SK-N-SH treated with all-trans-retinoic acid at 6 μM for 48 hours (cell line): ENCODE results near the gene PCID2.

ENCODE experiments used
- OSR1 ChIP-seq: fragments of 250-450 bp; sonication (Bioruptor Pico); IDR thresholded peaks from 2 replicates; pipeline ENCODE4 v1.8.0; 2022; ENCODE audit warnings: moderate library complexity, mild to moderate bottlenecking, inconsistent platforms
- RARB ChIP-seq: fragments of 250-450 bp; sonication (Bioruptor Pico); IDR thresholded peaks from 2 replicates; pipeline ENCODE4 v1.8.0; 2021; ENCODE audit warnings: mild to moderate bottlenecking, moderate library complexity
- TCF4 ChIP-seq: fragments of 250-450 bp; sonication (Bioruptor Pico); IDR thresholded peaks from 2 replicates; pipeline ENCODE4 v1.8.0; 2021; ENCODE audit warnings: mild to moderate bottlenecking, moderate library complexity, borderline replicate concordance
- ZFP3 ChIP-seq: fragments of 250-450 bp; sonication (Bioruptor Pico); IDR thresholded peaks from 2 replicates; pipeline ENCODE4 v1.5.0; 2020; ENCODE audit warnings: mild to moderate bottlenecking, moderate library complexity
- ZFP30 ChIP-seq: fragments of 450-650 bp; formaldehyde crosslinking; IDR thresholded peaks from 2 replicates; pipeline ENCODE4 v1.5.0; 2022; ENCODE audit warnings: mild to moderate bottlenecking, moderate library complexity
- ZNF70 ChIP-seq: fragments of 450-650 bp; formaldehyde crosslinking; IDR thresholded peaks from 2 replicates; pipeline ENCODE4 v1.5.0; 2020; ENCODE audit warnings: mild to moderate bottlenecking, moderate library complexity
- TF ChIP-seq, protein P1 (sequence below): fragments of 250-450 bp; sonication (Bioruptor Pico); IDR thresholded peaks from 2 replicates; pipeline ENCODE4 v1.8.0; 2020; ENCODE audit warnings: mild to moderate bottlenecking, moderate library complexity, borderline replicate concordance

- TF ChIP-seq OSR1 (CRISPR knock-in tag) (no peak), ZNF70 (CRISPR knock-in tag) (no peak), TCF4 (no peak), ZFP30 (CRISPR knock-in tag) (no peak), RARB (CRISPR knock-in tag) (no peak), ZFP3 (no peak)
- TF ChIP-seq, protein P1, sequence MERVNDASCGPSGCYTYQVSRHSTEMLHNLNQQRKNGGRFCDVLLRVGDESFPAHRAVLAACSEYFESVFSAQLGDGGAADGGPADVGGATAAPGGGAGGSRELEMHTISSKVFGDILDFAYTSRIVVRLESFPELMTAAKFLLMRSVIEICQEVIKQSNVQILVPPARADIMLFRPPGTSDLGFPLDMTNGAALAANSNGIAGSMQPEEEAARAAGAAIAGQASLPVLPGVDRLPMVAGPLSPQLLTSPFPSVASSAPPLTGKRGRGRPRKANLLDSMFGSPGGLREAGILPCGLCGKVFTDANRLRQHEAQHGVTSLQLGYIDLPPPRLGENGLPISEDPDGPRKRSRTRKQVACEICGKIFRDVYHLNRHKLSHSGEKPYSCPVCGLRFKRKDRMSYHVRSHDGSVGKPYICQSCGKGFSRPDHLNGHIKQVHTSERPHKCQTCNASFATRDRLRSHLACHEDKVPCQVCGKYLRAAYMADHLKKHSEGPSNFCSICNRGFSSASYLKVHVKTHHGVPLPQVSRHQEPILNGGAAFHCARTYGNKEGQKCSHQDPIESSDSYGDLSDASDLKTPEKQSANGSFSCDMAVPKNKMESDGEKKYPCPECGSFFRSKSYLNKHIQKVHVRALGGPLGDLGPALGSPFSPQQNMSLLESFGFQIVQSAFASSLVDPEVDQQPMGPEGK (CRISPR knock-in tag): no peak
These were observed 37.0 kb downstream of the PCID2 start for GRCh38 chr13:113171250-113172125.
